ENCODE data around the gene TTC23L.

DNA sequence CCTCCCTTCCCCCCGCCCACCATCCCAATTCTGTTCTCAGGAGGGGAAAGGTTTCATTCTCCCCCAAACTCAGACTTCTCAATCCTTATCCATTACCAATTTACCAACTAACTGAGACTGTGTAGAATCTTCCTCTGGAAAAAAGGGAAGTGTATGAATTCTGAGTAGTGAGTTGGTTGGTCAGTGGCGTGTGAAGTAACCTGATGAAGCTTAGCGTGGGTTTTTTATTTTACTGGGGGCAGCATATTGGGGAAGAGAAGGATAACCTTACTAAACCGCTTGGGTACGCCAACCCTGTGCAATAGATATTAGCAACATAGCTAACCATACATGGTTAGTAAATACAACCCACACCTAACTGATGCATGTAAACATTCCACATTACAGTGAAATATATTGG is 89.3 kb downstream of the TTC23L start:
- TF ChIP-seq POLR2A (IDR thresholded peaks at IDR 0.05) (no peak), CTCF (IDR thresholded peaks at IDR 0.05) (no peak)
